ENCODE results near the gene CTCFL. TPM values are rescaled to one million over a fixed set of nuclear protein-coding genes. Genes with fewer than 3 reads are reported as not detected.
A peak's percentile ranks its signal among the peaks of the same experiment; 100 is the strongest.
"Not testable (repeated sequence)": the region's sequence is repeated elsewhere in the genome, so short reads cannot be mapped to it uniquely, and the experiment has no call there.

The CTCFL gene
- total and polyA plus RNA-seq, 3 donors from 2014 or later, result 19.8 to 33.9 (median 24.8) TPM

DNA sequence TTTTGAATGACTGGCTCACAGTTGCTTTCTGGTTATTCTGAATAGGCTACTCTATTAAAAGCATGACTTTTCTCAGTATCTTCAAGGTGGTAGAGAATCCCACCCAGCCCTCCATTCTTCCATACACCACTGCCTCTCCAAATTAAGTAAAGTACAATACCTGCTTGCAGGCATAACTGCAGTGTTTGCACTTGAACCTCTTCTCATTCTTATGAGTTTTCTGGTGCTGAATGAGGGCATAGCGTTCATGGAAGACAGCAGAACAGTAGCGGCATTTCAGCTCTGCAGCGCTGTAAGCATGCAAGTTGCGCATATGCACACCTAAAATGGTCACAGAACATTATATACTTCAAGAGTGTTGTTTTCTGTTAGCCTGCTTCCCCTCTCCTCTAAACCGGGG, 12.5 kb downstream of the CTCFL start:
- Histone ChIP-seq H3K27ac (no peak overlapping the region), H3K36me3 (ENCODE audit: low read depth, missing control alignments) (no peaks in the 10 kb centered on the region), H3K4me3 (no peak overlapping the region), H3K4me1 (no peaks in the 10 kb centered on the region), H3K9me3 (no peaks in the 10 kb centered on the region), H3K27me3 (no peaks in the 10 kb centered on the region)
- no peak for DNase-seq
- no peak for TF ChIP-seq POLR2A (IDR thresholded peaks at IDR 0.05)
- WGBS, 2 donors, result 90 to 92% methylated on average over 5 of the region's 5 CpGs
- intact Hi-C loops (cut with DNase I; ENCODE audit: low total_unique reads), result loop anchor here (5.0 kb wide), 1 partner anchor 80 kb away; no protein-coding TSS in a partner anchor

DNA sequence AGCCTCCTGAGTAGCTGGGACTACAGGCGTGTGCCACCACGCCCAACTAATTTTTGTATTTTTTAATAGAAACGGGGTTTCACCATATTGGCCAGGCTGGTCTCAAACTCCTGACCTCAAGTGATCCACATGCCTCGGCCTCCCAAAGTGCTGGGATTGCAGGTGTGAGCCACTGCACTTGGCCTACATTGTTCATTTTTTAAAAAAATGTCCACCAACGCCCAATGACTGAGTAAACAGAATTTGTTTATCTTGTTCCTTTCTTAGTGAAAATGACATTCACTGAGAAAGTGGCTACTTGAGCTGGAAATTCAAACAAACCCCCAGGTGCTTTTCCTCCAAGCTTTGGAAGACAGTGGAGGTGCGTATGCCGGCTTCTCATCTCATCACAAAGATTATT, 13.2 kb downstream of the CTCFL start:
- not testable (repeated sequence) for H3K36me3 ChIP-seq (ENCODE audit: low read depth, missing control alignments); H3K9me3 ChIP-seq; H3K27me3 ChIP-seq; DNase-seq; H3K4me3 ChIP-seq; H3K4me1 ChIP-seq; H3K27ac ChIP-seq
- 90 to 93% methylated on average over 7 of the region's 7 CpGs for WGBS, 2 donors
- intact Hi-C loops (cut with DNase I; ENCODE audit: low total_unique reads), result loop anchor here (5.0 kb wide), 1 partner anchor 81 kb away; no protein-coding TSS in a partner anchor

DNA sequence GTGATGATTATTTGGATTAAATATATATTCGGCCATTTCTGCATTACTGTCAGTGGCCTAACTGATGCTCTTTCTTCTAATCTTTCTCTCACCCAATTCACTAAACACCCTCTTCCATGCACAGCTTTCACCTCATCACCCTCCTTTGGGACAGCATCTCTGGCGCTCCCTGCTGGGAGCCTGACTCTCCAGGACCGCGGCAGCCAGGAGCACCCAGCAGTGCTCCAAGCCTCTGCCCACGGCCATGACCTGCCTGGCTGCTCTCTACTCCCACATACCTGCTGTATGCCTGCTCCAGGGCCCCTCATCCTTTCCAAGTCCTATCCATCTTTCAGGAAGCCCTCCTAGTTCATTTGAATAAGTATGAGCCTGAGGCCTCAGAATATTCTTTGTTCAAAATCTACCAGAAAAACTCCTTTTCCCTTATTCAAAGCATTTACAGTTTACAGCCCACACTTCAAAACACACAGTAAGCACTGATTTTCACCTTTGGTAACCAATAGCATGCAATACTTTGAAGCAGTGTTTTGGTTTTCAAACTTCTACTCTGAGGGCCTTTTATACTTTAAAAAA, 15.2 kb downstream of the CTCFL start:
- DNase-seq, result peak; percentile 50
- no peaks in the 10 kb centered on the region for H3K9me3 ChIP-seq
- intact Hi-C loops (cut with DNase I; ENCODE audit: low total_unique reads), result loop anchor here (5.0 to 10.0 kb wide), 2 partner anchors 83 to 695 kb away; no protein-coding TSS in a partner anchor

GRCh38 chr20:57508831-57509230, 16.1 kb downstream of the CTCFL start:
- Histone ChIP-seq H3K9me3 (no peaks in the 10 kb centered on the region), H3K4me3 (no peak overlapping the region), H3K36me3 (ENCODE audit: low read depth, missing control alignments) (no peaks in the 10 kb centered on the region), H3K4me1 (no peaks in the 10 kb centered on the region), H3K27ac (no peak overlapping the region), H3K27me3 (no peaks in the 10 kb centered on the region)
- WGBS, 2 donors, result 80 to 89% methylated on average over 5 of the region's 5 CpGs
- no peak for TF ChIP-seq POLR2A (IDR thresholded peaks at IDR 0.05)
- TF ChIP-seq CTCF (IDR thresholded peaks at IDR 0.05), result no peak
- DNase-seq, result no peak
- intact Hi-C loops (cut with DNase I; ENCODE audit: low total_unique reads), result loop anchor here (10.0 kb wide), 1 partner anchor 696 kb away; no protein-coding TSS in a partner anchor

More for the DNA sequence above, 15.2 kb downstream of the CTCFL start:
- WGBS, 2 donors, result 49 to 55% methylated on average over 5 of the region's 5 CpGs
- H3K27ac ChIP-seq, result no peak overlapping the region
- no peaks in the 10 kb centered on the region for H3K27me3 ChIP-seq
- H3K4me1 ChIP-seq, result no peaks in the 10 kb centered on the region
- no peak overlapping the region for H3K4me3 ChIP-seq
- no peaks in the 10 kb centered on the region for H3K36me3 ChIP-seq (ENCODE audit: low read depth, missing control alignments)
- no peak for TF ChIP-seq POLR2A (IDR thresholded peaks at IDR 0.05)
- no peak for TF ChIP-seq CTCF (IDR thresholded peaks at IDR 0.05)

DNA sequence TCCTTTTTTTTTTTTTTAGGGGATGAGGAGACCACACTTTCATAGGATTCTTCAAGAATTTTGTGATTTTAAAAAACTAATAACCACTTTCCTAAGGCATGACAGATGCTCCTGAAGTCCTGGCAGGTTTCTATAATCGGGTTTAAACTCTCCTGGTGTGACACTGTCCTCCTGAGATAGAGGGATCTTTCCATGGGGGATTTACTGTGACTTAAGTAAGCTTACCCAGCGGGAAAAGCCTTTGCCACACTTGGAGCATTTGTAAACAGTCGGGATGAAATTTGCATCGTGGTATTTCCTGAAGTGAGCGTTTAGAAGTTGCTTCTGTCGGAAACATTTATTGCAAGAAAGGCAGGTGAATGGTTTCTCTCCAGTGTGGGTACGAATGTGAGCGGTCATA, 16.6 kb downstream of the CTCFL start:
- H3K4me1 ChIP-seq, result no peaks in the 10 kb centered on the region
- WGBS, 2 donors, result 76 to 79% methylated on average over 8 of the region's 8 CpGs
- no peak overlapping the region for H3K4me3 ChIP-seq
- no peaks in the 10 kb centered on the region for H3K9me3 ChIP-seq
- no peaks in the 10 kb centered on the region for H3K27me3 ChIP-seq
- no peaks in the 10 kb centered on the region for H3K36me3 ChIP-seq (ENCODE audit: low read depth, missing control alignments)
- H3K27ac ChIP-seq, result no peak overlapping the region
- TF ChIP-seq POLR2A (IDR thresholded peaks at IDR 0.05) (no peak), CTCF (IDR thresholded peaks at IDR 0.05) (no peak)
- no peak for DNase-seq
- intact Hi-C loops (cut with DNase I; ENCODE audit: low total_unique reads), result loop anchor here (10.0 kb wide), 1 partner anchor 696 kb away; no protein-coding TSS in a partner anchor

DNA sequence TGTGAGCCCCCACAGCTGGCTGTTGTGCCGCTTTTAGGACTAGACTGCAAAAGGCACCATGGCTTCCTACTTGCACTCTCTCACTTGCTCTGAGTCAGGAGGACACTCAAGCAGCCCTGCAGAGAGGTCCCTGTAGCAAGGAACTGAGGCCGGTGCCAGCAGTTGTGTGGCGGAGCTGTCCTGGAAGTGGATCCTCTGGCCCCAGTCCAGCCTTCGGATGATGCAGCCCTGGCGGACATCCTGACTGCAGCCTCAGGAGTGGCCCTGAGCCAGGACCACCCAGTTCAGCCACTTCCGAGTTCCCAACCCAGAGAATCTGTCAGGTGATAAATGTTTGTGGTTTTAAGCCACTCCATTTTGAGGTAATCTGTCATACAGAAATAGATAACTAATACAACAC, 17.5 kb downstream of the CTCFL start:
- Histone ChIP-seq H3K9me3 (no peaks in the 10 kb centered on the region), H3K4me1 (no peaks in the 10 kb centered on the region), H3K36me3 (ENCODE audit: low read depth, missing control alignments) (no peaks in the 10 kb centered on the region), H3K27ac (no peak overlapping the region), H3K27me3 (no peaks in the 10 kb centered on the region), H3K4me3 (no peak overlapping the region)
- TF ChIP-seq CTCF (IDR thresholded peaks at IDR 0.05) (no peak), POLR2A (IDR thresholded peaks at IDR 0.05) (no peak)
- intact Hi-C loops (cut with DNase I; ENCODE audit: low total_unique reads), result loop anchor here (10.0 kb wide), 1 partner anchor 697 kb away; no protein-coding TSS in a partner anchor
- WGBS, 2 donors, result 55 to 69% methylated on average over 4 to 6 of the region's 6 CpGs
- no peak for DNase-seq
